H9 (cell line): ENCODE measurements around the gene DNAJB11. TPM values are rescaled to one million over a fixed set of nuclear protein-coding genes. Genes with fewer than 3 reads are reported as not detected.

Experiments
- DNase-seq: peaks from one replicate; pipeline ENCODE4 v3.0.0-alpha.2; 2017
- H2AFZ ChIP-seq: one replicate; pipeline ENCODE4 v1.6.1; 2013; ENCODE audit warnings: mild to moderate bottlenecking, low read length, control low read depth, moderate library complexity
- H2AK5ac ChIP-seq: 2 replicates; pipeline ENCODE4 v1.6.1; 2013; ENCODE audit warnings: low read length, control low read depth, mixed read lengths; ENCODE audit not compliant: insufficient read length
- H2BK120ac ChIP-seq: one replicate; pipeline ENCODE4 v1.6.1; 2013; ENCODE audit warnings: low read depth, mild to moderate bottlenecking, low read length, control low read depth, inconsistent platforms; ENCODE audit not compliant: poor library complexity, severe bottlenecking
- H2BK12ac ChIP-seq: 2 replicates; pipeline ENCODE4 v1.6.1; 2013; ENCODE audit warnings: low read length, control low read depth, mixed read lengths, low read depth; ENCODE audit not compliant: insufficient read length
- H2BK15ac ChIP-seq: 2 replicates; pipeline ENCODE4 v1.6.1; 2013; ENCODE audit warnings: low read depth, low read length, control low read depth
- H2BK20ac ChIP-seq: one replicate; pipeline ENCODE4 v1.6.1; 2013; ENCODE audit warnings: low read depth, mild to moderate bottlenecking, low read length, control low read depth, inconsistent platforms; ENCODE audit not compliant: poor library complexity, severe bottlenecking
- H2BK5ac ChIP-seq: 2 replicates; pipeline ENCODE4 v1.6.1; 2013; ENCODE audit warnings: low read length, control low read depth, mixed read lengths; ENCODE audit not compliant: insufficient read length
- H3K14ac ChIP-seq: 2 replicates; pipeline ENCODE4 v1.6.1; 2013; ENCODE audit warnings: low read length, control low read depth; ENCODE audit not compliant: insufficient read depth
- H3K18ac ChIP-seq: 2 replicates; pipeline ENCODE4 v1.6.1; 2013; ENCODE audit warnings: low read depth, mild to moderate bottlenecking, mixed read lengths, low read length, control low read depth; ENCODE audit not compliant: insufficient read length
- H3K23ac ChIP-seq: 2 replicates; pipeline ENCODE4 v1.6.1; 2013; ENCODE audit warnings: low read length, control low read depth, mixed read lengths, low read depth; ENCODE audit not compliant: insufficient read length
- H3K23me2 ChIP-seq: 2 replicates; pipeline ENCODE4 v1.6.1; 2013; ENCODE audit warnings: low read depth, mild to moderate bottlenecking, mixed read lengths, low read length, control low read depth; ENCODE audit not compliant: insufficient read length, poor library complexity, severe bottlenecking
- H3K27ac ChIP-seq: 2 replicates; pipeline ENCODE4 v1.5.1; 2013; ENCODE audit warnings: low read length, control low read depth, mixed read lengths, low read depth; ENCODE audit not compliant: insufficient read length
- H3K27me3 ChIP-seq: 2 replicates; pipeline ENCODE4 v1.6.1; 2013; ENCODE audit warnings: low read length, control low read depth, inconsistent platforms; ENCODE audit not compliant: insufficient read depth
- H3K4ac ChIP-seq: 2 replicates; pipeline ENCODE4 v1.6.1; 2013; ENCODE audit warnings: low read depth, mild to moderate bottlenecking, control low read depth, inconsistent platforms, low read length, moderate library complexity
- H3K4me1 ChIP-seq: 2 replicates; pipeline ENCODE4 v1.6.1; 2013; ENCODE audit warnings: low read length, control low read depth, inconsistent platforms; ENCODE audit not compliant: insufficient read depth
- H3K4me2 ChIP-seq: 2 replicates; pipeline ENCODE4 v1.6.1; 2013; ENCODE audit warnings: low read length, control low read depth, mixed read lengths; ENCODE audit not compliant: insufficient read length, insufficient read depth
- H3K56ac ChIP-seq: 2 replicates; pipeline ENCODE4 v1.6.1; 2013; ENCODE audit warnings: low read depth, mild to moderate bottlenecking, mixed read lengths, low read length, control low read depth; ENCODE audit not compliant: insufficient read length
- H3K79me1 ChIP-seq: 2 replicates; pipeline ENCODE4 v1.6.1; 2013; ENCODE audit warnings: low read depth, mild to moderate bottlenecking, moderate library complexity, low read length, control low read depth, inconsistent platforms; ENCODE audit not compliant: insufficient read depth, poor library complexity, severe bottlenecking
- H3K79me2 ChIP-seq: 2 replicates; pipeline ENCODE4 v1.6.1; 2013; ENCODE audit warnings: low read length, control low read depth, inconsistent platforms; ENCODE audit not compliant: insufficient read depth
- H3K9ac ChIP-seq: 2 replicates; pipeline ENCODE4 v1.6.1; 2013; ENCODE audit warnings: low read length, control low read depth, mixed read lengths; ENCODE audit not compliant: insufficient read length; ENCODE audit errors: extremely low read depth
- H3K9me3 ChIP-seq: one replicate; pipeline ENCODE4 v1.6.1; 2013; ENCODE audit warnings: low read depth, low read length, inconsistent platforms; ENCODE audit not compliant: control insufficient read depth
- H3T11ph ChIP-seq: one replicate; pipeline ENCODE4 v1.6.1; 2013; ENCODE audit warnings: mild to moderate bottlenecking, low read length, control low read depth, inconsistent platforms
- H4K20me1 ChIP-seq: one replicate; pipeline ENCODE4 v1.6.1; 2013; ENCODE audit not compliant: control insufficient read depth, insufficient read length, insufficient read depth
- H4K5ac ChIP-seq: 2 replicates; pipeline ENCODE4 v1.6.1; 2013; ENCODE audit warnings: low read depth, mild to moderate bottlenecking, mixed read lengths, low read length, control low read depth; ENCODE audit not compliant: insufficient read length
- H4K8ac ChIP-seq: replicated peaks from 2 replicates; pipeline ENCODE4 v1.6.1; 2013; ENCODE audit warnings: low read length, control low read depth, mixed read lengths, low read depth; ENCODE audit not compliant: insufficient read length
- H4K91ac ChIP-seq: 2 replicates; pipeline ENCODE4 v1.6.1; 2013; ENCODE audit warnings: low read depth, mild to moderate bottlenecking, moderate library complexity, mixed read lengths, low read length, control low read depth; ENCODE audit not compliant: insufficient read length
- H3K27ac Mint-ChIP-seq, 3 experiments: 2 replicates in 2 of 3; 3 replicates in 1 of 3; pipeline ENCODE4 v1.8.0; 2020 to 2021; ENCODE audit warnings: mixed read lengths in 3 of 3, mild to moderate bottlenecking in 1 of 3, moderate library complexity in 1 of 3
- H3K27me3 Mint-ChIP-seq: 2 replicates; pipeline ENCODE4 v1.8.0; 2021; ENCODE audit warnings: low read depth, mild to moderate bottlenecking, moderate library complexity, mixed read lengths
- H3K36me3 Mint-ChIP-seq, 3 experiments: 2 replicates in 2 of 3; 3 replicates in 1 of 3; pipeline ENCODE4 v1.8.0; 2020 to 2021; ENCODE audit warnings: low read depth in 3 of 3, mixed read lengths in 3 of 3; ENCODE audit not compliant: insufficient read depth in 1 of 3
- H3K4me1 Mint-ChIP-seq, 2 experiments: 2 replicates each; pipeline ENCODE4 v1.8.0; 2020; ENCODE audit warnings: mixed read lengths in 2 of 2
- H3K4me3 Mint-ChIP-seq, 2 experiments: 2 replicates in 1 of 2; 3 replicates in 1 of 2; pipeline ENCODE4 v1.8.0; 2020 to 2021; ENCODE audit warnings: mild to moderate bottlenecking in 2 of 2, mixed read lengths in 2 of 2, moderate library complexity in 1 of 2
- H3K9me3 Mint-ChIP-seq, 2 experiments: 2 replicates in 1 of 2; 3 replicates in 1 of 2; pipeline ENCODE4 v1.8.0; 2020; ENCODE audit warnings: mild to moderate bottlenecking in 2 of 2, mixed read lengths in 2 of 2, moderate library complexity in 1 of 2
- WGBS: extraction: QIAGEN DNeasy Blood & Tissue Kit; methylation state at CpG from one replicate; pipeline ENCODE4 v1.1.7; 2013; ENCODE audit warnings: missing lambda C conversion rate, low lambda C conversion rate, mixed read lengths; ENCODE audit not compliant: insufficient read length; ENCODE audit errors: extremely low coverage; 5-methylcytosine and 5-hydroxymethylcytosine counted together
- total RNA-seq: library from RNA; stranded (reverse); gene quantifications from 2 replicates; pipeline ENCODE4 v1.2.1, GENCODE V29; 2021
- TF ChIP-seq, protein P1 (sequence below): fragments of 200-600 bp; sonication (generic); conservative IDR thresholded peaks from 3 replicates; pipeline ENCODE4 v1.8.0; 2021; ENCODE audit warnings: antibody characterized with exemption, mild to moderate bottlenecking

The DNAJB11 gene
- total RNA-seq, 1 experiment from 2014 or later, result 61.2 TPM

DNA sequence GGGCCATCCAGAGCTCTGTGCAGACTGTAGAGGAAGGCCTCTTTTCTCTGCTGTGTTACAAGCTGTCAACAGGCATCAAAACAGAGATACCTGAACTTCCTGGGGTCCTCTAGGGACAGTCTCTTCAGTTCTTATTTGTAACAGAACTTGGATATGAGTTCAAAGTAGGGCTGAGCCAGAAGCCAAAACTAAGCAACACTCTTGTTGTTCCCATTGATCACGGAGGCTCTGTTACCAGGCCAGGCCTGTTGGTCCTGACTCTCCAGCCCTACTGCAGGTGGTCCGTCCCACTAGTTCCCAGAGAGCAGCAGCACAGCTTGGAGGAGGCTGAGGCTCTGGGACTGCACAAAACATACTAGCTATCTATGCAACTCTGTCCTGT is 29.3 kb downstream of the DNAJB11 start:
- Histone ChIP-seq H4K8ac (no peak overlapping the region), H3K9me3 (no peaks in the 10 kb centered on the region), H3K79me2 (no peaks in the 10 kb centered on the region), H3K4me2 (no peak overlapping the region), H3K4ac (no peak overlapping the region), H2BK12ac (no peak overlapping the region), H4K91ac (no peak overlapping the region), H3K27ac (no peak overlapping the region), H3K18ac (no peak overlapping the region), H2BK120ac (peak overlapping the region; percentile 16), H3K56ac (no peak overlapping the region), H3T11ph (no peak overlapping the region), H3K14ac (no peak overlapping the region), H3K27me3 (no peaks in the 10 kb centered on the region), H2BK20ac (no peak overlapping the region), H2BK5ac (no peak overlapping the region), H2AK5ac (no peak overlapping the region), H3K4me1 (no peaks in the 10 kb centered on the region), H4K20me1 (no peaks in the 10 kb centered on the region), H2AFZ (no peak overlapping the region), H2BK15ac (no peak overlapping the region), H4K5ac (no peak overlapping the region), H3K23ac (no peak overlapping the region), H3K23me2 (no peaks in the 10 kb centered on the region), H3K9ac (no peak overlapping the region), H3K79me1 (no peaks in the 10 kb centered on the region)
- peaks cover 6% of the 10 kb centered on the region in 2 experiments for H3K4me1 Mint-ChIP-seq
- TF ChIP-seq, protein P1, sequence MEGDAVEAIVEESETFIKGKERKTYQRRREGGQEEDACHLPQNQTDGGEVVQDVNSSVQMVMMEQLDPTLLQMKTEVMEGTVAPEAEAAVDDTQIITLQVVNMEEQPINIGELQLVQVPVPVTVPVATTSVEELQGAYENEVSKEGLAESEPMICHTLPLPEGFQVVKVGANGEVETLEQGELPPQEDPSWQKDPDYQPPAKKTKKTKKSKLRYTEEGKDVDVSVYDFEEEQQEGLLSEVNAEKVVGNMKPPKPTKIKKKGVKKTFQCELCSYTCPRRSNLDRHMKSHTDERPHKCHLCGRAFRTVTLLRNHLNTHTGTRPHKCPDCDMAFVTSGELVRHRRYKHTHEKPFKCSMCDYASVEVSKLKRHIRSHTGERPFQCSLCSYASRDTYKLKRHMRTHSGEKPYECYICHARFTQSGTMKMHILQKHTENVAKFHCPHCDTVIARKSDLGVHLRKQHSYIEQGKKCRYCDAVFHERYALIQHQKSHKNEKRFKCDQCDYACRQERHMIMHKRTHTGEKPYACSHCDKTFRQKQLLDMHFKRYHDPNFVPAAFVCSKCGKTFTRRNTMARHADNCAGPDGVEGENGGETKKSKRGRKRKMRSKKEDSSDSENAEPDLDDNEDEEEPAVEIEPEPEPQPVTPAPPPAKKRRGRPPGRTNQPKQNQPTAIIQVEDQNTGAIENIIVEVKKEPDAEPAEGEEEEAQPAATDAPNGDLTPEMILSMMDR, result no peak
- H3K9me3 Mint-ChIP-seq, result peaks cover 0 to 3% of the 10 kb centered on the region in 2 experiments; a peak in 1 of 5 replicates
- H3K36me3 Mint-ChIP-seq, result no peaks in the 10 kb centered on the region
- no peak overlapping the region for H3K4me3 Mint-ChIP-seq
- DNase-seq, result no peak
- no CpG with 5 or more reads among the region's 2 CpGs for WGBS
- no peak overlapping the region for H3K27ac Mint-ChIP-seq
- peaks cover 4% of the 10 kb centered on the region; the same call in 1 of the 2 replicates for H3K27me3 Mint-ChIP-seq
